IMR-90 (cell line): ENCODE measurements around the gene PP2D1. TPM values are rescaled to one million over a fixed set of nuclear protein-coding genes. Genes with fewer than 3 reads are reported as not detected.

ENCODE experiments used
- ATAC-seq: fragments of 200-7000 bp; cut with Tn5 transposase; 2 replicates; pipeline ENCODE4 v1.9.1; 2020; ENCODE audit warnings: low read depth, mild to moderate bottlenecking, moderate library complexity
- BruUV-seq: library from RNA; stranded (reverse); fragments of 400-500 nt; replicated peaks from 2 replicates; lab custom pipeline; 2021; lab: Mats Ljungman, UMichigan
- CTCF ChIA-PET: fragments of 300-600 bp; formaldehyde crosslinking; extraction: SDS; loops from one replicate; lab custom pipeline; 2021; ENCODE audit warnings: antibody characterized with exemption; lab: Yijun Ruan, JAX
- POLR2A ChIA-PET: fragments of 300-600 bp; sonication (Branson Sonifier 250); formaldehyde crosslinking; loops from one replicate; lab custom pipeline; 2022; ENCODE audit warnings: antibody characterized with exemption; ENCODE audit not compliant: unreplicated experiment; lab: Charles Lee
- DNase-seq: peaks from one replicate; pipeline ENCODE4 v3.0.0; 2013
- H2AFZ ChIP-seq: replicated peaks from 2 replicates; pipeline ENCODE3; 2013; ENCODE audit warnings: low read length, mild to moderate bottlenecking; ENCODE audit not compliant: poor library complexity
- H2AK5ac ChIP-seq: 2 replicates; pipeline ENCODE4 v1.6.1; 2013; ENCODE audit warnings: low read depth, low read length, inconsistent platforms
- H2AK9ac ChIP-seq: replicated peaks from 2 replicates; pipeline ENCODE3; 2013; ENCODE audit warnings: mild to moderate bottlenecking, low read depth, low read length, moderate library complexity; ENCODE audit not compliant: poor library complexity
- H2BK120ac ChIP-seq: 2 replicates; pipeline ENCODE4 v1.6.1; 2013; ENCODE audit warnings: low read depth, low read length, inconsistent platforms
- H2BK15ac ChIP-seq: 3 replicates; pipeline ENCODE4 v1.6.1; 2013; ENCODE audit warnings: low read depth, low read length, inconsistent platforms
- H2BK20ac ChIP-seq: 2 replicates; pipeline ENCODE4 v1.6.1; 2013; ENCODE audit warnings: low read depth, mild to moderate bottlenecking, inconsistent platforms, low read length, moderate library complexity
- H2BK5ac ChIP-seq: 2 replicates; pipeline ENCODE4 v1.6.1; 2013; ENCODE audit warnings: mild to moderate bottlenecking, low read depth, low read length, inconsistent platforms; ENCODE audit not compliant: poor library complexity, severe bottlenecking
- H3K14ac ChIP-seq: replicated peaks from 2 replicates; pipeline ENCODE4 v1.6.1; 2013; ENCODE audit warnings: low read depth, low read length, inconsistent platforms
- H3K18ac ChIP-seq: 2 replicates; pipeline ENCODE4 v1.6.1; 2013; ENCODE audit warnings: low read depth, low read length, control low read depth
- H3K23ac ChIP-seq: 2 replicates; pipeline ENCODE4 v1.6.1; 2013; ENCODE audit warnings: low read depth, low read length, inconsistent platforms
- H3K27ac ChIP-seq: 2 replicates; pipeline ENCODE4 v1.5.1; 2013; ENCODE audit warnings: mild to moderate bottlenecking, control low read depth, low read length; ENCODE audit not compliant: insufficient read depth
- H3K27me3 ChIP-seq: 2 replicates; pipeline ENCODE4 v1.6.1; 2013; ENCODE audit warnings: low read length; ENCODE audit not compliant: control insufficient read depth, insufficient read depth
- H3K36me3 ChIP-seq: 2 replicates; pipeline ENCODE4 v1.6.1; 2013; ENCODE audit warnings: low read length, mixed read lengths; ENCODE audit not compliant: control insufficient read depth, insufficient read depth
- H3K4ac ChIP-seq: 2 replicates; pipeline ENCODE4 v1.6.1; 2013; ENCODE audit warnings: low read depth, low read length, inconsistent platforms
- H3K4me1 ChIP-seq: 2 replicates; pipeline ENCODE4 v1.6.1; 2013; ENCODE audit warnings: low read length, mixed read lengths; ENCODE audit not compliant: control insufficient read depth, insufficient read depth
- H3K4me2 ChIP-seq: 2 replicates; pipeline ENCODE4 v1.6.1; 2013; ENCODE audit warnings: low read depth, mild to moderate bottlenecking, control low read depth, low read length, moderate library complexity
- H3K4me3 ChIP-seq: 2 replicates; pipeline ENCODE4 v1.5.1; 2013; ENCODE audit warnings: low read depth, mild to moderate bottlenecking, control low read depth, low read length, moderate library complexity; ENCODE audit not compliant: insufficient read depth
- H3K56ac ChIP-seq: 2 replicates; pipeline ENCODE4 v1.6.1; 2013; ENCODE audit warnings: low read length, inconsistent platforms; ENCODE audit not compliant: insufficient read depth; ENCODE audit errors: extremely low read depth
- H3K79me1 ChIP-seq, 2 experiments: 2 replicates each; pipeline ENCODE4 v1.6.1; 2013; ENCODE audit warnings: low read length in 2 of 2, inconsistent platforms in 1 of 2, low read depth in 1 of 2
- H3K9ac ChIP-seq: 2 replicates; pipeline ENCODE4 v1.6.1; 2013; ENCODE audit warnings: low read depth, low read length, control low read depth
- H3K9me1 ChIP-seq: 2 replicates; pipeline ENCODE4 v1.6.1; 2013; ENCODE audit warnings: low read length, inconsistent platforms; ENCODE audit not compliant: insufficient read depth
- H3K9me3 ChIP-seq: 2 replicates; pipeline ENCODE4 v1.6.1; 2013; ENCODE audit warnings: low read length; ENCODE audit not compliant: control insufficient read depth, insufficient read depth
- H4K20me1 ChIP-seq: 2 replicates; pipeline ENCODE4 v1.6.1; 2013; ENCODE audit warnings: low read length, inconsistent platforms; ENCODE audit not compliant: insufficient read depth
- H4K5ac ChIP-seq: 2 replicates; pipeline ENCODE4 v1.6.1; 2013; ENCODE audit warnings: mild to moderate bottlenecking, low read depth, low read length, control low read depth
- H4K8ac ChIP-seq, 2 experiments: 2 replicates each; pipeline ENCODE4 v1.6.1; 2013; ENCODE audit warnings: low read depth in 2 of 2, low read length in 2 of 2, control low read depth in 1 of 2, inconsistent platforms in 1 of 2
- H4K91ac ChIP-seq: 2 replicates; pipeline ENCODE4 v1.6.1; 2013; ENCODE audit warnings: low read depth, low read length, inconsistent platforms; ENCODE audit not compliant: insufficient read depth
- BHLHE40 ChIP-seq: fragments of 150-350 bp; IDR thresholded peaks from 2 replicates; pipeline ENCODE4 v1.6.1; 2016; ENCODE audit warnings: mild to moderate bottlenecking, low read depth, low read length
- CEBPB ChIP-seq: IDR thresholded peaks from 2 replicates; pipeline ENCODE4 v1.6.1; 2012; ENCODE audit warnings: low read depth, low read length, improper control_type of control experiment
- CHD1 ChIP-seq: IDR thresholded peaks from 2 replicates; pipeline ENCODE4 v1.6.1; 2012; ENCODE audit warnings: low read depth, low read length, improper control_type of control experiment
- FOS ChIP-seq: fragments of 150-350 bp; IDR thresholded peaks from 2 replicates; pipeline ENCODE4 v1.6.1; 2016; ENCODE audit warnings: low read depth, low read length
- MAFK ChIP-seq: IDR thresholded peaks from 2 replicates; pipeline ENCODE4 v1.6.1; 2012; ENCODE audit warnings: low read depth, low read length, improper control_type of control experiment
- MAZ ChIP-seq: IDR thresholded peaks from 2 replicates; pipeline ENCODE4 v1.6.1; 2012; ENCODE audit warnings: low read depth, mild to moderate bottlenecking, low read length, improper control_type of control experiment, moderate library complexity, borderline replicate concordance
- MXI1 ChIP-seq: IDR thresholded peaks from 2 replicates; pipeline ENCODE4 v1.6.1; 2012; ENCODE audit warnings: low read depth, mild to moderate bottlenecking, low read length, moderate library complexity, borderline replicate concordance
- NFE2L2 ChIP-seq: fragments of 150-350 bp; IDR thresholded peaks from 2 replicates; pipeline ENCODE4 v1.6.1; 2016; ENCODE audit warnings: low read depth, mild to moderate bottlenecking, low read length
- POLR2A ChIP-seq: IDR thresholded peaks from 2 replicates; pipeline ENCODE4 v1.6.1; 2012; ENCODE audit warnings: mild to moderate bottlenecking, low read depth, low read length
- RAD21 ChIP-seq: IDR thresholded peaks from 2 replicates; pipeline ENCODE4 v1.6.1; 2012; ENCODE audit warnings: low read length, improper control_type of control experiment
- RCOR1 ChIP-seq: IDR thresholded peaks from 2 replicates; pipeline ENCODE4 v1.6.1; 2012; ENCODE audit warnings: mild to moderate bottlenecking, low read length, improper control_type of control experiment; ENCODE audit not compliant: insufficient replicate concordance
- RFX5 ChIP-seq: IDR thresholded peaks from 2 replicates; pipeline ENCODE4 v1.8.0; 2012; ENCODE audit warnings: low read depth, mild to moderate bottlenecking, low read length, moderate library complexity
- SMC3 ChIP-seq: fragments of 150-350 bp; IDR thresholded peaks from 2 replicates; pipeline ENCODE4 v1.6.1; 2016; ENCODE audit warnings: low read depth, mild to moderate bottlenecking, antibody characterized with exemption, low read length, moderate library complexity
- WGBS, 2 experiments: methylation state at CpG; one replicate each; pipeline versions ENCODE4 v1.1.5 to v1.1.7; 2013; ENCODE audit warnings: missing lambda C conversion rate in 2 of 2; ENCODE audit not compliant: insufficient read length in 1 of 2; ENCODE audit errors: extremely low coverage in 2 of 2; 5-methylcytosine and 5-hydroxymethylcytosine counted together
- dilution Hi-C: fragments of 300-500 bp; cut with HindIII; formaldehyde crosslinking; loops from one replicate; pipeline ENCODE4 v1.14.3; 2018; ENCODE audit warnings: low sequenced_read_pairs; ENCODE audit not compliant: unreplicated experiment
- in situ Hi-C: fragments of 300-500 bp; cut with MboI; formaldehyde crosslinking; loops from 3 replicates; pipeline ENCODE4 v1.14.3; 2019; ENCODE audit warnings: low sequenced_read_pairs, inconsistent platforms, mixed read lengths
- intact Hi-C: fragments of 100-400 bp; cut with micrococcal nuclease; formaldehyde crosslinking; loops from 2 replicates; pipeline ENCODE4 v1.10.0; 2022
- polyA plus RNA-seq, 3 experiments: library from polyadenylated mRNA; depleted of rRNA; stranded (reverse); fragments of >200 nt; gene quantifications; 2 replicates each; pipeline ENCODE4 v1.2.3, GENCODE V29; 2012; ENCODE audit warnings: low replicate concordance in 1 of 3
- total RNA-seq: library from RNA; depleted of rRNA; stranded (reverse); fragments of >200 nt; gene quantifications from 2 replicates; pipeline ENCODE4 v1.2.3, GENCODE V29; 2012
- TF ChIP-seq, protein P1 (sequence below): fragments of 150-350 bp; IDR thresholded peaks from 2 replicates; pipeline ENCODE4 v1.6.1; 2016; ENCODE audit warnings: low read depth, mild to moderate bottlenecking, low read length, moderate library complexity, borderline replicate concordance
- TF ChIP-seq, protein P2 (sequence below): fragments of 150-350 bp; IDR thresholded peaks from 2 replicates; pipeline ENCODE4 v1.6.1; 2017; ENCODE audit warnings: mild to moderate bottlenecking, antibody characterized with exemption, low read length, low read depth
- TF ChIP-seq, protein P3 (sequence below): conservative IDR thresholded peaks from 2 replicates; pipeline ENCODE4 v1.5.1; 2012; ENCODE audit warnings: mild to moderate bottlenecking, low read depth, low read length, improper control_type of control experiment

PP2D1 gene
- total and polyA plus RNA-seq, 2 of the 4 experiments (the other 2 are of a cell fraction) = not detected

DNA sequence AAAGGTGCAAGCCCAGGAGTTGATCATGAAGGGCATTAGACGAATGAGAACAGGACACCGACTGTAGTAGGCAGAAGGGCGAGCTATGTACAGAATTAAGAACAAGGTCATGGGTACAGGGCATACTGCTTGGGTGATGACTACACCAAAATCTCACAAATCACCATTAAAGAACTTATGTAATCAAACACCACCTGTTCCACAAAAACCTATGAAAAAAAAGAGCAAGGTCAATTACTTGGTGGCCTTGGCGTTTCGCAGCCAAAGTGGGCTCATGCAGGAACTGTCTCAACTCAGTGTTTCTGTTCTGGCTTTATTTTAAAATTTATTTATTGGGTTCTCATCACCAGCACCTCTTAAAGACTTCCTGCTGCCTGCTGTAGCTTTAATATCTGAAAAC, 30.3 kb upstream of the PP2D1 start:
- no peaks in the 10 kb centered on the region for H3K9me3 ChIP-seq
- no peak overlapping the region for H2AK9ac ChIP-seq
- in situ Hi-C loops (no loop called here), intact Hi-C loops (loop anchor here (5.0 kb wide), 1 partner anchor 95 kb away; the partner anchor contains the start of gene RAB5A), dilution Hi-C loops (no loop called here)
- CTCF ChIA-PET = no interaction called here
- H4K91ac ChIP-seq = no peak overlapping the region
- no peak overlapping the region for H4K8ac ChIP-seq
- peaks cover 3% of the 10 kb centered on the region for H4K20me1 ChIP-seq
- H2BK15ac ChIP-seq = no peak overlapping the region
- POLR2A ChIA-PET = no interaction called here
- BruUV-seq = no TSS peak
- no peak overlapping the region for H3K9ac ChIP-seq
- H3K36me3 ChIP-seq = no peaks in the 10 kb centered on the region
- no peak overlapping the region for H2BK120ac ChIP-seq
- H3K4me1 ChIP-seq = no peaks in the 10 kb centered on the region; the same call in 1 of the 2 replicates
- ATAC-seq (no peak), DNase-seq (no peak)
- H4K5ac ChIP-seq = no peak overlapping the region
- H3K23ac ChIP-seq = no peak overlapping the region
- no peak overlapping the region for H2BK5ac ChIP-seq
- no peaks in the 10 kb centered on the region for H3K27me3 ChIP-seq
- no peak overlapping the region for H2BK20ac ChIP-seq
- no CpG with 5 or more reads among the region's 5 CpGs for WGBS, 2 experiments
- H3K4me3 ChIP-seq = no peak overlapping the region
- no peak overlapping the region for H2AK5ac ChIP-seq
- no peak overlapping the region for H3K18ac ChIP-seq
- H3K79me1 ChIP-seq = peaks cover 0 to 4% of the 10 kb centered on the region in 2 experiments; a peak in 2 of 4 replicates
- no peak overlapping the region for H3K4ac ChIP-seq
- H3K27ac ChIP-seq = no peak overlapping the region
- no peak overlapping the region for H3K4me2 ChIP-seq
- H2AFZ ChIP-seq = no peak overlapping the region
- TF ChIP-seq, protein P1, sequence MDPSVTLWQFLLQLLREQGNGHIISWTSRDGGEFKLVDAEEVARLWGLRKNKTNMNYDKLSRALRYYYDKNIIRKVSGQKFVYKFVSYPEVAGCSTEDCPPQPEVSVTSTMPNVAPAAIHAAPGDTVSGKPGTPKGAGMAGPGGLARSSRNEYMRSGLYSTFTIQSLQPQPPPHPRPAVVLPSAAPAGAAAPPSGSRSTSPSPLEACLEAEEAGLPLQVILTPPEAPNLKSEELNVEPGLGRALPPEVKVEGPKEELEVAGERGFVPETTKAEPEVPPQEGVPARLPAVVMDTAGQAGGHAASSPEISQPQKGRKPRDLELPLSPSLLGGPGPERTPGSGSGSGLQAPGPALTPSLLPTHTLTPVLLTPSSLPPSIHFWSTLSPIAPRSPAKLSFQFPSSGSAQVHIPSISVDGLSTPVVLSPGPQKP = no peak
- TF ChIP-seq POLR2A = no peak
- no peak for TF ChIP-seq CEBPB
- no peak for TF ChIP-seq RAD21
- TF ChIP-seq NFE2L2 = no peak
- TF ChIP-seq SMC3 = no peak
- no peak for TF ChIP-seq MAZ
- no peak for TF ChIP-seq FOS
- TF ChIP-seq, protein P2, sequence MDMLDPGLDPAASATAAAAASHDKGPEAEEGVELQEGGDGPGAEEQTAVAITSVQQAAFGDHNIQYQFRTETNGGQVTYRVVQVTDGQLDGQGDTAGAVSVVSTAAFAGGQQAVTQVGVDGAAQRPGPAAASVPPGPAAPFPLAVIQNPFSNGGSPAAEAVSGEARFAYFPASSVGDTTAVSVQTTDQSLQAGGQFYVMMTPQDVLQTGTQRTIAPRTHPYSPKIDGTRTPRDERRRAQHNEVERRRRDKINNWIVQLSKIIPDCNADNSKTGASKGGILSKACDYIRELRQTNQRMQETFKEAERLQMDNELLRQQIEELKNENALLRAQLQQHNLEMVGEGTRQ = no peak
- TF ChIP-seq RCOR1 = no peak
- TF ChIP-seq MXI1 = no peak
- TF ChIP-seq, protein P3, sequence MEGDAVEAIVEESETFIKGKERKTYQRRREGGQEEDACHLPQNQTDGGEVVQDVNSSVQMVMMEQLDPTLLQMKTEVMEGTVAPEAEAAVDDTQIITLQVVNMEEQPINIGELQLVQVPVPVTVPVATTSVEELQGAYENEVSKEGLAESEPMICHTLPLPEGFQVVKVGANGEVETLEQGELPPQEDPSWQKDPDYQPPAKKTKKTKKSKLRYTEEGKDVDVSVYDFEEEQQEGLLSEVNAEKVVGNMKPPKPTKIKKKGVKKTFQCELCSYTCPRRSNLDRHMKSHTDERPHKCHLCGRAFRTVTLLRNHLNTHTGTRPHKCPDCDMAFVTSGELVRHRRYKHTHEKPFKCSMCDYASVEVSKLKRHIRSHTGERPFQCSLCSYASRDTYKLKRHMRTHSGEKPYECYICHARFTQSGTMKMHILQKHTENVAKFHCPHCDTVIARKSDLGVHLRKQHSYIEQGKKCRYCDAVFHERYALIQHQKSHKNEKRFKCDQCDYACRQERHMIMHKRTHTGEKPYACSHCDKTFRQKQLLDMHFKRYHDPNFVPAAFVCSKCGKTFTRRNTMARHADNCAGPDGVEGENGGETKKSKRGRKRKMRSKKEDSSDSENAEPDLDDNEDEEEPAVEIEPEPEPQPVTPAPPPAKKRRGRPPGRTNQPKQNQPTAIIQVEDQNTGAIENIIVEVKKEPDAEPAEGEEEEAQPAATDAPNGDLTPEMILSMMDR = no peak
- TF ChIP-seq CHD1 = no peak
- no peak for TF ChIP-seq BHLHE40
- no peak for TF ChIP-seq MAFK
- TF ChIP-seq RFX5 = no peak
- H3K14ac ChIP-seq = no peak overlapping the region
- H3K9me1 ChIP-seq = no peaks in the 10 kb centered on the region
- no peak overlapping the region for H3K56ac ChIP-seq
